ENCODE measurements around the gene PELO. TPM values are rescaled to one million over a fixed set of nuclear protein-coding genes. Genes with fewer than 3 reads are reported as not detected.

Gene PELO
- polyA plus RNA-seq, 2 of the 4 experiments (the other 2 are of a cell fraction) = 15.6 to 20.1 TPM

- Histone ChIP-seq H3K4me1 (no peaks in the 10 kb centered on the region), H3K9me3 (no peaks in the 10 kb centered on the region), H3K4me3 (no peak overlapping the region), H3K4me2 (no peak overlapping the region), H3K27ac (no peak overlapping the region)
- ChIA-PET POLR2A (no interaction called here), CTCF (no interaction called here)
- FAIRE-seq (no peak), DNase-seq (ENCODE audit: low read depth in 1 of 2, low spot score in 1 of 2) (no peak), ATAC-seq (no peak)
- 46% methylated on average over 2 of the region's 2 CpGs for WGBS (ENCODE audit: missing lambda C conversion rate)
- no peak for TF ChIP-seq TP53 (CRISPR knock-in tag; IDR thresholded peaks at IDR 0.05)
- TF ChIP-seq HES2 (IDR thresholded peaks at IDR 0.05) = no peak
- no peak for TF ChIP-seq SREBF2 (IDR thresholded peaks at IDR 0.05)
- no peak for TF ChIP-seq USF2 (IDR thresholded peaks at IDR 0.05)
- no peak for TF ChIP-seq BCL3 (IDR thresholded peaks at IDR 0.05)
These were observed 47.7 kb upstream of the PELO start for GRCh38 chr5:52740007-52740406.

GRCh38 chr5:52743012-52743411, 44.7 kb upstream of the PELO start:
- Histone ChIP-seq H3K4me3 (no peak overlapping the region), H3K9me3 (no peaks in the 10 kb centered on the region), H3K27ac (no peak overlapping the region), H3K4me2 (no peak overlapping the region), H3K4me1 (no peaks in the 10 kb centered on the region)
- DNase-seq (ENCODE audit: low read depth in 1 of 2, low spot score in 1 of 2) = no peak
- TF ChIP-seq CTCF (IDR thresholded peaks at IDR 0.05) (no peak), ZC3H11A (IDR thresholded peaks at IDR 0.05) (no peak), MYC (IDR thresholded peaks at IDR 0.05; ENCODE audit: borderline replicate concordance, low read length) (no peak), JUNB (IDR thresholded peaks at IDR 0.05) (no peak)
- POLR2A ChIA-PET = no interaction called here
- no peak for FAIRE-seq
- CTCF ChIA-PET = no interaction called here
- ATAC-seq = no peak
- WGBS (ENCODE audit: missing lambda C conversion rate) = 32% methylated on average over 2 of the region's 2 CpGs

GRCh38 chr5:52743529-52743928, 44.2 kb upstream of the PELO start:
- ATAC-seq = no peak
- TF ChIP-seq SMC3 (IDR thresholded peaks at IDR 0.05) (no peak), RFX5 (IDR thresholded peaks at IDR 0.05) (no peak), ZNF302 (CRISPR knock-in tag; IDR thresholded peaks at IDR 0.05) (no peak), EP300 (IDR thresholded peaks at IDR 0.05) (no peak), NPAS2 (CRISPR knock-in tag; IDR thresholded peaks at IDR 0.05; ENCODE audit: borderline replicate concordance) (no peak), KDM5A (IDR thresholded peaks at IDR 0.05) (no peak), BCL3 (IDR thresholded peaks at IDR 0.05) (no peak), EHMT2 (IDR thresholded peaks at IDR 0.05; ENCODE audit: low read depth) (no peak), POLR2AphosphoS2 (conservative IDR thresholded peaks at IDR 0.05; ENCODE audit: low read length) (no peak), MAX (IDR thresholded peaks at IDR 0.05) (no peak), SREBF2 (IDR thresholded peaks at IDR 0.05) (no peak), E2F6 (IDR thresholded peaks at IDR 0.05; ENCODE audit: borderline replicate concordance, low read depth) (no peak), PHF8 (IDR thresholded peaks at IDR 0.05; ENCODE audit: borderline replicate concordance, low read depth) (no peak), HOXB13 (CRISPR knock-in tag; IDR thresholded peaks at IDR 0.05; ENCODE audit: low read depth) (no peak), PBX3 (IDR thresholded peaks at IDR 0.05) (no peak), RNF2 (IDR thresholded peaks at IDR 0.05; ENCODE audit: borderline replicate concordance, low read depth) (no peak), HMGXB4 (CRISPR knock-in tag; IDR thresholded peaks at IDR 0.05; ENCODE audit: borderline replicate concordance) (no peak)
- WGBS (ENCODE audit: missing lambda C conversion rate) = 28% methylated on average over 3 of the region's 3 CpGs
- POLR2A ChIA-PET = no interaction called here
- no peak for FAIRE-seq
- Histone ChIP-seq H3K4me3 (no peak overlapping the region), H3K4me1 (no peaks in the 10 kb centered on the region), H3K4me2 (no peak overlapping the region), H3K9me3 (no peaks in the 10 kb centered on the region), H3K27ac (no peak overlapping the region)
- no peak for DNase-seq (ENCODE audit: low read depth in 1 of 2, low spot score in 1 of 2)
- CTCF ChIA-PET = no interaction called here
